K562 (cell line): ENCODE results near the gene AOC1. TPM values are rescaled to one million over a fixed set of nuclear protein-coding genes. Genes with fewer than 3 reads are reported as not detected.

ENCODE experiments used
- HNRNPLL ChIP-seq: fragments of 200-400 bp; formaldehyde crosslinking; IDR thresholded peaks from 2 replicates; pipeline ENCODE4 v1.6.1; 2017; ENCODE audit warnings: low read length, low read depth, mild to moderate bottlenecking; ENCODE audit not compliant: poor library complexity, severe bottlenecking
- MYC ChIP-seq, 2 experiments: fragments of 250-450 bp in 1 of 2; sonication (Bioruptor Pico) in 1 of 2; IDR thresholded peaks; 2 replicates each; pipeline versions ENCODE4 v1.5.1 to v1.6.1; 2012 to 2021; ENCODE audit warnings: low read depth in 2 of 2, borderline replicate concordance in 1 of 2, improper control_type of control experiment in 1 of 2, low read length in 1 of 2, mild to moderate bottlenecking in 1 of 2, moderate library complexity in 1 of 2
- NFE2L1 ChIP-seq: fragments of 450-650 bp; IDR thresholded peaks from 2 replicates; pipeline ENCODE4 v1.6.1; 2016; ENCODE audit warnings: missing genetic modification characterization, low read depth, mild to moderate bottlenecking, missing compliant biosample characterization, moderate library complexity, borderline replicate concordance
- RCOR1 ChIP-seq, 2 experiments: IDR thresholded peaks; 2 replicates each; pipeline ENCODE4 v1.6.1; 2012; ENCODE audit warnings: low read depth in 2 of 2, low read length in 2 of 2, borderline replicate concordance in 1 of 2, improper control_type of control experiment in 1 of 2
- ZNF354B ChIP-seq: fragments of 250-450 bp; sonication (Bioruptor Pico); IDR thresholded peaks from 2 replicates; pipeline ENCODE4 v1.4.0; 2020
- ZNF551 ChIP-seq: fragments of 250-450 bp; sonication (Bioruptor Pico); IDR thresholded peaks from 2 replicates; pipeline ENCODE4 v1.5.0; 2021; ENCODE audit warnings: mild to moderate bottlenecking, moderate library complexity
- polyA plus RNA-seq, 8 experiments: library from polyadenylated mRNA; depleted of rRNA in 4 of 8; stranded (reverse) in 5 of 8; unstranded in 3 of 8; fragments of >200 nt; fragmentation: Nextera tagmentation in 2 of 8; fragmentation: Illumina TruSeq in 1 of 8; extraction: Ambion mirVana in 2 of 8; extraction: Trizol in 1 of 8; gene quantifications; 2 replicates each; pipeline versions ENCODE4 v1.2.1 to v1.2.3, GENCODE V29; 2011 to 2014; ENCODE audit warnings: inconsistent platforms in 1 of 8, missing spikeins in 1 of 8
- total RNA-seq, 7 experiments: library from RNA; depleted of rRNA in 6 of 7; stranded (reverse); fragments of >200 nt in 6 of 7; fragmentation: Illumina TruSeq in 2 of 7; extraction: Trizol in 2 of 7; gene quantifications; 2 replicates each; pipeline versions ENCODE4 v1.2.1 to v1.2.3, GENCODE V29; 2011 to 2021; ENCODE audit warnings: low replicate concordance in 1 of 7
- TF ChIP-seq, protein P1 (sequence below): IDR thresholded peaks from 2 replicates; pipeline ENCODE4 v1.6.1; 2011; ENCODE audit warnings: borderline replicate concordance, low read depth, mild to moderate bottlenecking, moderate library complexity, low read length; ENCODE audit not compliant: insufficient read depth, poor library complexity, severe bottlenecking
- TF ChIP-seq, protein P2 (sequence below): fragments of 200-800 bp; sonication (Bioruptor generic); IDR thresholded peaks from 2 replicates; pipeline ENCODE4 v1.6.1; 2017; ENCODE audit warnings: missing genetic modification characterization, missing compliant biosample characterization

AOC1 gene
- total and polyA plus RNA-seq, 9 of the 15 experiments (the other 6 are each of a cell fraction or from before 2014, with no cell fraction given), result not detected

DNA sequence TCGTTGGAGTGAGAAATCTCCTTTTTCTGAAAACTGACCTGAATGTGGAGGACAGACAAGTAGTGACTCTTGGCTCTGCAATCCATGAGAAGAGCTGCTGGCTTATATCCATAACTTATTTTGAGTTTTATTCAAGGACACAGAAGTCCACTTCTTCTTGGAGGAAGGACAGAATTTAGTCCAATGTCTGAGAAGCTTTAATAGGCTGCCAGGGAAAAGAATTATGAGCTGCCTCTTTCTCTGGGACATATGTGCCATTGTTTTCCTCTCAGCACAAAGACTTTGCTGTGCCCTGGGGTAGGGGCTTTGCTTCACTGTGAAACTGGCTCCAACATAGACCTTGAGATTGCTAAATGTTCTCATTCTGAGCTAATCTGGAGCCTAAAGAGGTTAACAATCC, 20.5 kb upstream of the AOC1 start (continued):
- TF ChIP-seq, protein P1, sequence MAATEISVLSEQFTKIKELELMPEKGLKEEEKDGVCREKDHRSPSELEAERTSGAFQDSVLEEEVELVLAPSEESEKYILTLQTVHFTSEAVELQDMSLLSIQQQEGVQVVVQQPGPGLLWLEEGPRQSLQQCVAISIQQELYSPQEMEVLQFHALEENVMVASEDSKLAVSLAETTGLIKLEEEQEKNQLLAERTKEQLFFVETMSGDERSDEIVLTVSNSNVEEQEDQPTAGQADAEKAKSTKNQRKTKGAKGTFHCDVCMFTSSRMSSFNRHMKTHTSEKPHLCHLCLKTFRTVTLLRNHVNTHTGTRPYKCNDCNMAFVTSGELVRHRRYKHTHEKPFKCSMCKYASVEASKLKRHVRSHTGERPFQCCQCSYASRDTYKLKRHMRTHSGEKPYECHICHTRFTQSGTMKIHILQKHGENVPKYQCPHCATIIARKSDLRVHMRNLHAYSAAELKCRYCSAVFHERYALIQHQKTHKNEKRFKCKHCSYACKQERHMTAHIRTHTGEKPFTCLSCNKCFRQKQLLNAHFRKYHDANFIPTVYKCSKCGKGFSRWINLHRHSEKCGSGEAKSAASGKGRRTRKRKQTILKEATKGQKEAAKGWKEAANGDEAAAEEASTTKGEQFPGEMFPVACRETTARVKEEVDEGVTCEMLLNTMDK, result no peak
- TF ChIP-seq, protein P2, sequence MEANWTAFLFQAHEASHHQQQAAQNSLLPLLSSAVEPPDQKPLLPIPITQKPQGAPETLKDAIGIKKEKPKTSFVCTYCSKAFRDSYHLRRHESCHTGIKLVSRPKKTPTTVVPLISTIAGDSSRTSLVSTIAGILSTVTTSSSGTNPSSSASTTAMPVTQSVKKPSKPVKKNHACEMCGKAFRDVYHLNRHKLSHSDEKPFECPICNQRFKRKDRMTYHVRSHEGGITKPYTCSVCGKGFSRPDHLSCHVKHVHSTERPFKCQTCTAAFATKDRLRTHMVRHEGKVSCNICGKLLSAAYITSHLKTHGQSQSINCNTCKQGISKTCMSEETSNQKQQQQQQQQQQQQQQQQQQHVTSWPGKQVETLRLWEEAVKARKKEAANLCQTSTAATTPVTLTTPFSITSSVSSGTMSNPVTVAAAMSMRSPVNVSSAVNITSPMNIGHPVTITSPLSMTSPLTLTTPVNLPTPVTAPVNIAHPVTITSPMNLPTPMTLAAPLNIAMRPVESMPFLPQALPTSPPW (CRISPR knock-in tag), result no peak
- TF ChIP-seq ZNF551 (CRISPR knock-in tag) (no peak), HNRNPLL (no peak), ZNF354B (CRISPR knock-in tag) (no peak), RCOR1 (IDR thresholded peaks at IDR 0.05; ENCODE audit: borderline replicate concordance in 1 of 2, low read depth in 2 of 2, low read length in 2 of 2) (no peak), MYC (IDR thresholded peaks at IDR 0.05; ENCODE audit: low read depth, low read length) (no peak), MYC (CRISPR knock-in tag; IDR thresholded peaks at IDR 0.05; ENCODE audit: borderline replicate concordance, low read depth) (no peak), NFE2L1 (tag) (no peak)
- TF ChIP-seq, all 486 proteins: peak for 0
